H9 (cell line): ENCODE measurements around the gene PRKCD. TPM values are rescaled to one million over a fixed set of nuclear protein-coding genes. Genes with fewer than 3 reads are reported as not detected.

ENCODE experiments used
- DNase-seq: peaks from one replicate; pipeline ENCODE4 v3.0.0-alpha.2; 2017
- H2AFZ ChIP-seq: one replicate; pipeline ENCODE4 v1.6.1; 2013; ENCODE audit warnings: mild to moderate bottlenecking, low read length, control low read depth, moderate library complexity
- H2AK5ac ChIP-seq: 2 replicates; pipeline ENCODE4 v1.6.1; 2013; ENCODE audit warnings: low read length, control low read depth, mixed read lengths; ENCODE audit not compliant: insufficient read length
- H2BK120ac ChIP-seq: one replicate; pipeline ENCODE4 v1.6.1; 2013; ENCODE audit warnings: low read depth, mild to moderate bottlenecking, low read length, control low read depth, inconsistent platforms; ENCODE audit not compliant: poor library complexity, severe bottlenecking
- H2BK12ac ChIP-seq: 2 replicates; pipeline ENCODE4 v1.6.1; 2013; ENCODE audit warnings: low read length, control low read depth, mixed read lengths, low read depth; ENCODE audit not compliant: insufficient read length
- H2BK15ac ChIP-seq: 2 replicates; pipeline ENCODE4 v1.6.1; 2013; ENCODE audit warnings: low read depth, low read length, control low read depth
- H2BK20ac ChIP-seq: one replicate; pipeline ENCODE4 v1.6.1; 2013; ENCODE audit warnings: low read depth, mild to moderate bottlenecking, low read length, control low read depth, inconsistent platforms; ENCODE audit not compliant: poor library complexity, severe bottlenecking
- H2BK5ac ChIP-seq: 2 replicates; pipeline ENCODE4 v1.6.1; 2013; ENCODE audit warnings: low read length, control low read depth, mixed read lengths; ENCODE audit not compliant: insufficient read length
- H3K14ac ChIP-seq: 2 replicates; pipeline ENCODE4 v1.6.1; 2013; ENCODE audit warnings: low read length, control low read depth; ENCODE audit not compliant: insufficient read depth
- H3K18ac ChIP-seq: 2 replicates; pipeline ENCODE4 v1.6.1; 2013; ENCODE audit warnings: low read depth, mild to moderate bottlenecking, mixed read lengths, low read length, control low read depth; ENCODE audit not compliant: insufficient read length
- H3K23ac ChIP-seq: 2 replicates; pipeline ENCODE4 v1.6.1; 2013; ENCODE audit warnings: low read length, control low read depth, mixed read lengths, low read depth; ENCODE audit not compliant: insufficient read length
- H3K23me2 ChIP-seq: 2 replicates; pipeline ENCODE4 v1.6.1; 2013; ENCODE audit warnings: low read depth, mild to moderate bottlenecking, mixed read lengths, low read length, control low read depth; ENCODE audit not compliant: insufficient read length, poor library complexity, severe bottlenecking
- H3K27ac ChIP-seq: 2 replicates; pipeline ENCODE4 v1.5.1; 2013; ENCODE audit warnings: low read length, control low read depth, mixed read lengths, low read depth; ENCODE audit not compliant: insufficient read length
- H3K27me3 ChIP-seq: 2 replicates; pipeline ENCODE4 v1.6.1; 2013; ENCODE audit warnings: low read length, control low read depth, inconsistent platforms; ENCODE audit not compliant: insufficient read depth
- H3K4ac ChIP-seq: 2 replicates; pipeline ENCODE4 v1.6.1; 2013; ENCODE audit warnings: low read depth, mild to moderate bottlenecking, control low read depth, inconsistent platforms, low read length, moderate library complexity
- H3K4me1 ChIP-seq: 2 replicates; pipeline ENCODE4 v1.6.1; 2013; ENCODE audit warnings: low read length, control low read depth, inconsistent platforms; ENCODE audit not compliant: insufficient read depth
- H3K4me2 ChIP-seq: 2 replicates; pipeline ENCODE4 v1.6.1; 2013; ENCODE audit warnings: low read length, control low read depth, mixed read lengths; ENCODE audit not compliant: insufficient read length, insufficient read depth
- H3K56ac ChIP-seq: 2 replicates; pipeline ENCODE4 v1.6.1; 2013; ENCODE audit warnings: low read depth, mild to moderate bottlenecking, mixed read lengths, low read length, control low read depth; ENCODE audit not compliant: insufficient read length
- H3K79me1 ChIP-seq: 2 replicates; pipeline ENCODE4 v1.6.1; 2013; ENCODE audit warnings: low read depth, mild to moderate bottlenecking, moderate library complexity, low read length, control low read depth, inconsistent platforms; ENCODE audit not compliant: insufficient read depth, poor library complexity, severe bottlenecking
- H3K79me2 ChIP-seq: 2 replicates; pipeline ENCODE4 v1.6.1; 2013; ENCODE audit warnings: low read length, control low read depth, inconsistent platforms; ENCODE audit not compliant: insufficient read depth
- H3K9ac ChIP-seq: 2 replicates; pipeline ENCODE4 v1.6.1; 2013; ENCODE audit warnings: low read length, control low read depth, mixed read lengths; ENCODE audit not compliant: insufficient read length; ENCODE audit errors: extremely low read depth
- H3K9me3 ChIP-seq: one replicate; pipeline ENCODE4 v1.6.1; 2013; ENCODE audit warnings: low read depth, low read length, inconsistent platforms; ENCODE audit not compliant: control insufficient read depth
- H3T11ph ChIP-seq: one replicate; pipeline ENCODE4 v1.6.1; 2013; ENCODE audit warnings: mild to moderate bottlenecking, low read length, control low read depth, inconsistent platforms
- H4K20me1 ChIP-seq: one replicate; pipeline ENCODE4 v1.6.1; 2013; ENCODE audit not compliant: control insufficient read depth, insufficient read length, insufficient read depth
- H4K5ac ChIP-seq: 2 replicates; pipeline ENCODE4 v1.6.1; 2013; ENCODE audit warnings: low read depth, mild to moderate bottlenecking, mixed read lengths, low read length, control low read depth; ENCODE audit not compliant: insufficient read length
- H4K8ac ChIP-seq: replicated peaks from 2 replicates; pipeline ENCODE4 v1.6.1; 2013; ENCODE audit warnings: low read length, control low read depth, mixed read lengths, low read depth; ENCODE audit not compliant: insufficient read length
- H4K91ac ChIP-seq: 2 replicates; pipeline ENCODE4 v1.6.1; 2013; ENCODE audit warnings: low read depth, mild to moderate bottlenecking, moderate library complexity, mixed read lengths, low read length, control low read depth; ENCODE audit not compliant: insufficient read length
- H3K27ac Mint-ChIP-seq, 3 experiments: 2 replicates in 2 of 3; 3 replicates in 1 of 3; pipeline ENCODE4 v1.8.0; 2020 to 2021; ENCODE audit warnings: mixed read lengths in 3 of 3, mild to moderate bottlenecking in 1 of 3, moderate library complexity in 1 of 3
- H3K27me3 Mint-ChIP-seq: 2 replicates; pipeline ENCODE4 v1.8.0; 2021; ENCODE audit warnings: low read depth, mild to moderate bottlenecking, moderate library complexity, mixed read lengths
- H3K36me3 Mint-ChIP-seq, 3 experiments: 2 replicates in 2 of 3; 3 replicates in 1 of 3; pipeline ENCODE4 v1.8.0; 2020 to 2021; ENCODE audit warnings: low read depth in 3 of 3, mixed read lengths in 3 of 3; ENCODE audit not compliant: insufficient read depth in 1 of 3
- H3K4me1 Mint-ChIP-seq, 2 experiments: 2 replicates each; pipeline ENCODE4 v1.8.0; 2020; ENCODE audit warnings: mixed read lengths in 2 of 2
- H3K4me3 Mint-ChIP-seq, 2 experiments: 2 replicates in 1 of 2; 3 replicates in 1 of 2; pipeline ENCODE4 v1.8.0; 2020 to 2021; ENCODE audit warnings: mild to moderate bottlenecking in 2 of 2, mixed read lengths in 2 of 2, moderate library complexity in 1 of 2
- H3K9me3 Mint-ChIP-seq, 2 experiments: 2 replicates in 1 of 2; 3 replicates in 1 of 2; pipeline ENCODE4 v1.8.0; 2020; ENCODE audit warnings: mild to moderate bottlenecking in 2 of 2, mixed read lengths in 2 of 2, moderate library complexity in 1 of 2
- CTCF ChIP-seq: fragments of 200-600 bp; sonication (generic); conservative IDR thresholded peaks from 3 replicates; pipeline ENCODE4 v1.8.0; 2021; ENCODE audit warnings: antibody characterized with exemption, mild to moderate bottlenecking
- WGBS: extraction: QIAGEN DNeasy Blood & Tissue Kit; methylation state at CpG from one replicate; pipeline ENCODE4 v1.1.7; 2013; ENCODE audit warnings: missing lambda C conversion rate, low lambda C conversion rate, mixed read lengths; ENCODE audit not compliant: insufficient read length; ENCODE audit errors: extremely low coverage; 5-methylcytosine and 5-hydroxymethylcytosine counted together
- total RNA-seq: library from RNA; stranded (reverse); gene quantifications from 2 replicates; pipeline ENCODE4 v1.2.1, GENCODE V29; 2021

The PRKCD gene
- total RNA-seq, 1 experiment from 2014 or later, result 23.7 TPM

GRCh38 chr3:53215816-53216215 lies 54.8 kb downstream of the PRKCD start:
- TF ChIP-seq CTCF, result no peak
- no peak overlapping the region for H3K4ac ChIP-seq
- H3K79me1 ChIP-seq, result no peaks in the 10 kb centered on the region
- no peak overlapping the region for H2BK5ac ChIP-seq
- H3K27ac Mint-ChIP-seq, result no peak overlapping the region
- H3K27me3 Mint-ChIP-seq, result peaks cover 6% of the 10 kb centered on the region
- no peak overlapping the region for H3K18ac ChIP-seq
- no peak overlapping the region for H2BK15ac ChIP-seq
- no peak overlapping the region for H4K5ac ChIP-seq
- H3K27ac ChIP-seq, result no peak overlapping the region
- no peak for DNase-seq
- no peak overlapping the region for H2BK20ac ChIP-seq
- no peak overlapping the region for H3K23ac ChIP-seq
- peaks cover 0 to 5% of the 10 kb centered on the region in 2 experiments for H3K4me1 Mint-ChIP-seq
- no peak overlapping the region for H2AK5ac ChIP-seq
- no peaks in the 10 kb centered on the region for H4K20me1 ChIP-seq
- no peak overlapping the region for H3K14ac ChIP-seq
- H4K8ac ChIP-seq, result no peak overlapping the region
- no peaks in the 10 kb centered on the region; a peak in 1 of 5 replicates for H3K9me3 Mint-ChIP-seq
- no CpG with 5 or more reads among the region's 2 CpGs for WGBS
- no peaks in the 10 kb centered on the region for H3K27me3 ChIP-seq
- no peak overlapping the region for H2BK120ac ChIP-seq
- no peak overlapping the region for H2BK12ac ChIP-seq
- no peaks in the 10 kb centered on the region for H3K23me2 ChIP-seq
- H3K4me2 ChIP-seq, result no peak overlapping the region
- no peaks in the 10 kb centered on the region for H3K79me2 ChIP-seq
- no peak overlapping the region for H2AFZ ChIP-seq
- no peak overlapping the region for H3K4me3 Mint-ChIP-seq
- H3K4me1 ChIP-seq, result no peaks in the 10 kb centered on the region
- 0 out of 7 replicates have a peak, but pooled peaks cover 0 to 2% (median 0%) of the 10 kb centered on the region in 3 experiments for H3K36me3 Mint-ChIP-seq
- no peak overlapping the region for H3K9ac ChIP-seq
- no peak overlapping the region for H3T11ph ChIP-seq
- no peak overlapping the region for H4K91ac ChIP-seq
- H3K56ac ChIP-seq, result no peak overlapping the region
- H3K9me3 ChIP-seq, result no peaks in the 10 kb centered on the region
